ENCODE results near the gene CENPH. TPM values are rescaled to one million over a fixed set of nuclear protein-coding genes. Genes with fewer than 3 reads are reported as not detected.

CENPH gene
- total RNA-seq, 6 experiments from 2014 or later: 10.7 to 21.0 (median 20.1) TPM

GRCh38 chr5:69211200-69211599, 21.8 kb downstream of the CENPH start:
- Mint-ChIP-seq H3K27ac (no peak overlapping the region), H3K4me3 (no peak overlapping the region), H3K9me3 (no peaks in the 10 kb centered on the region), H3K27me3 (ENCODE audit: insufficient read depth) (no peaks in the 10 kb centered on the region; the same call in 1 of the 2 replicates), H3K4me1 (ENCODE audit: low read depth) (peaks cover 26% of the 10 kb centered on the region), H3K36me3 (ENCODE audit: low read depth) (no peaks in the 10 kb centered on the region; the same call in 1 of the 2 replicates)
- DNase-seq: no peak
- TF ChIP-seq CTCF (IDR thresholded peaks at IDR 0.05): no peak

GRCh38 chr5:69212022-69212421, 22.6 kb downstream of the CENPH start:
- no peak overlapping the region for H3K4me3 Mint-ChIP-seq
- no peaks in the 10 kb centered on the region; the same call in 1 of the 2 replicates for H3K27me3 Mint-ChIP-seq (ENCODE audit: insufficient read depth)
- peaks cover 20% of the 10 kb centered on the region for H3K4me1 Mint-ChIP-seq (ENCODE audit: low read depth)
- no peaks in the 10 kb centered on the region; the same call in 1 of the 2 replicates for H3K36me3 Mint-ChIP-seq (ENCODE audit: low read depth)
- no peak for TF ChIP-seq CTCF (IDR thresholded peaks at IDR 0.05)
- DNase-seq: no peak
- no peak overlapping the region for H3K27ac Mint-ChIP-seq
- H3K9me3 Mint-ChIP-seq: no peaks in the 10 kb centered on the region

DNA sequence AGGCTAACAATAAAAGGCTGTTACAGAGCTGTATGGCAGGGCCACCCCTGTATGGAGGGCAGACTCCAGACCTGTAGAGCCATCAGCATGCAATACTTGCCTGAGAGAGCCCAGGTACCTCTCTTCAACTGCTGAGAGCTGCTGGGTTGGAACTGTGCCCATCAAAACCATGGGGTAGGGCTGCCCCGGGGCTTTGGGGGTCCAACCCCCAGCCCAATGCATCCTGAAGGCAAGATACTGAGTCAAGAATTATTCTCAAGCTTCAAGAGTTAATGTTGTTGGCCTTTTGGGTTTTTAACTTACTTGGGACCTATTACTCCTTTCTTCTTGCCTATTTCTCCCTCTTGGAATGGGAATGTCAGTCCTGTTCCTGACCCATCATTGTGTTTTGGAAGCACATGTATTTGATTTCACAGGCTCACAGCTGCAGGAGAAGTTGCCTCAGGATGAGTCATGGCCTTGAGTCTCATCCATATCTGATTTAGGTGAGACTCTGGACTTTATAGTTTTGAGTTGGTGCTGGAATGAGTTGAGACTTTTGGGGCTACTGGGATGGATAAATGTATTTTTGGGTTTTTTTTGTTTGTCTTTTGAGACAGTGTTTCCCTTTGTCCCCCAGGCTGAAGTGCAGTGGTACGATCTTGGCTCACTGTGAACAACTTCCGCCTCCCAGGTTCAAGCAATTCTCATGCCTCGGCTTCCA, 24.3 kb downstream of the CENPH start:
- no peak overlapping the region for H3K4me3 Mint-ChIP-seq
- no peak for TF ChIP-seq CTCF (IDR thresholded peaks at IDR 0.05)
- H3K36me3 Mint-ChIP-seq (ENCODE audit: low read depth): no peaks in the 10 kb centered on the region; the same call in 1 of the 2 replicates
- H3K27me3 Mint-ChIP-seq (ENCODE audit: insufficient read depth): no peaks in the 10 kb centered on the region; the same call in 1 of the 2 replicates
- peaks cover 28% of the 10 kb centered on the region for H3K4me1 Mint-ChIP-seq (ENCODE audit: low read depth)
- DNase-seq: peak; percentile 57
- H3K27ac Mint-ChIP-seq: peak overlapping the region; percentile 58
- no peaks in the 10 kb centered on the region for H3K9me3 Mint-ChIP-seq

- H3K9me3 Mint-ChIP-seq: no peaks in the 10 kb centered on the region
- DNase-seq: no peak
- no peaks in the 10 kb centered on the region; the same call in 1 of the 2 replicates for H3K27me3 Mint-ChIP-seq (ENCODE audit: insufficient read depth)
- peak overlapping the region; percentile 100 for H3K4me3 Mint-ChIP-seq
- H3K27ac Mint-ChIP-seq: no peak overlapping the region
- H3K4me1 Mint-ChIP-seq (ENCODE audit: low read depth): peaks cover 29% of the 10 kb centered on the region
- TF ChIP-seq CTCF (IDR thresholded peaks at IDR 0.05): no peak
- H3K36me3 Mint-ChIP-seq (ENCODE audit: low read depth): no peaks in the 10 kb centered on the region; the same call in 1 of the 2 replicates
These were observed 27.7 kb downstream of the CENPH start for GRCh38 chr5:69217151-69217511.

- Mint-ChIP-seq H3K4me1 (ENCODE audit: low read depth) (peaks cover 29% of the 10 kb centered on the region), H3K9me3 (no peaks in the 10 kb centered on the region)
These were observed 28.5 kb downstream of the CENPH start for GRCh38 chr5:69217548-69218526.

More at GRCh38 chr5:69217548-69218526, 28.5 kb downstream of the CENPH start:
- peak; percentile 64 for TF ChIP-seq CTCF (IDR thresholded peaks at IDR 0.05)
- no peaks in the 10 kb centered on the region; the same call in 1 of the 2 replicates for H3K36me3 Mint-ChIP-seq (ENCODE audit: low read depth)
- H3K27me3 Mint-ChIP-seq (ENCODE audit: insufficient read depth): no peaks in the 10 kb centered on the region; the same call in 1 of the 2 replicates
- DNase-seq: peak; percentile 89
- H3K4me3 Mint-ChIP-seq: peak overlapping the region; percentile 100
- H3K27ac Mint-ChIP-seq: peak overlapping the region; percentile 95

All from HFFc6 (cell line).